CD4-positive, alpha-beta T cell treated with Interleukin-4 for 4 hours (primary cell): ENCODE data around the gene AVPI1.
"Not testable (repeated sequence)": the region's sequence is repeated elsewhere in the genome, so short reads cannot be mapped to it uniquely, and the experiment has no call there.

Experiments
- DNase-seq: peaks from one replicate; pipeline ENCODE4 v3.0.0-alpha.2; 2020

AVPI1 gene

DNA sequence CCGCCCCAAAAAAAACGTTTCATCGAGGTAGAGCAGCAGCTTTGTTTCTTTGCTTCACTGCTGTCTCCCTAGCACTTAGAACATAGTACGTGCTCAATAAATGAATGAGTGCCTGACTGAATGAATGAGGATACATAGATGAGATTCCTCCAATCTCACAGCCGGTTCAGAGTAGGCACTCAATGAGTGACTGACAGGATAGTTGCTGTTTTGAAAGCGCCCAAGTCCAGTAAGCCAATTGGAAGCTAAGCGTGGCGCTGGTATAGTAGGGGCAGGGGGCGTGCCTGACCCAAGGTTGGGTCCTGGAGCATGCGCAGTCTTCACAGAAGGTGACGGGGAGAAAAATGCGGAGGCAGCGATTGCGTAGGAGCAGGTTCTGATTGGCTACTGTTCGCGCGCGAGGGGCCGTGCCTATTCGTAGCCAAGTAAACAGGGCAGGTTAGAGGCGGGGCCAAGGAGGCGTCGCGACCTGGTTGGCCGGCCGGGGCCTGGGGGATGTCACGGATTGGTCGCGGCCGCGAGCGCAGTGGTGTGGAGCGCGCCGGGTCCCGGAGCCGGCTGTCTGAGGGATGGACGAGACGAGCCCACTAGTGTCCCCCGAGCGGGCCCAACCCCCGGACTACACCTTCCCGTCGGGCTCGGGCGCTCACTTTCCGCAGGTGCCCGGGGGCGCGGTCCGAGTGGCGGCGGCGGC, 46.7 kb downstream of the AVPI1 start, which contains the start of gene PI4K2A:
Gene PI4K2A, plus strand, starts transcription at position 498 of the 694 bp plus-strand sequence. Its CDS starts 72 bp downstream, at position 570.
- DNase-seq: peak; percentile 99

GRCh38 chr10:97639090-97639489, 48.0 kb downstream of the AVPI1 start:
- DNase-seq: not testable (repeated sequence)

DNA sequence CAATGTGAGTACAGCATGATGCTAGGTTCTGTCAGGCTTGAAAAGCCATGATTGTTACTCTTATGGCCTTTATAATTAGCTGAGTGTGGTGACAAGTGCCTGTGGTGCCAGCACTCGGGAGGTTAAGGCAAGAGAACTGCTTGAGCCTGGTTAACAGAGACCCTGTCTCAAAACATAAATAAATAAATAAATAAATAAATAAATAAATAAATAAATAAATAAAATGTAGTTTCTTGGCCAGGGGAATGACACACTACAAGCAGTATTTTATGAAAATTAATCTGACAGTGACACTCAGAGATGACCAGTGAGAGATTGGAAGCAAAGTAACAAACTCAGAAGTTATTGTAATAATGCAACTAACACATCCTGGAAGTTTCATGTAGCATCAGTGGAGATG, 51.5 kb downstream of the AVPI1 start:
- DNase-seq: no peak

- no peak for DNase-seq
Observed at GRCh38 chr10:97633921-97634320, 53.1 kb downstream of the AVPI1 start.

DNA sequence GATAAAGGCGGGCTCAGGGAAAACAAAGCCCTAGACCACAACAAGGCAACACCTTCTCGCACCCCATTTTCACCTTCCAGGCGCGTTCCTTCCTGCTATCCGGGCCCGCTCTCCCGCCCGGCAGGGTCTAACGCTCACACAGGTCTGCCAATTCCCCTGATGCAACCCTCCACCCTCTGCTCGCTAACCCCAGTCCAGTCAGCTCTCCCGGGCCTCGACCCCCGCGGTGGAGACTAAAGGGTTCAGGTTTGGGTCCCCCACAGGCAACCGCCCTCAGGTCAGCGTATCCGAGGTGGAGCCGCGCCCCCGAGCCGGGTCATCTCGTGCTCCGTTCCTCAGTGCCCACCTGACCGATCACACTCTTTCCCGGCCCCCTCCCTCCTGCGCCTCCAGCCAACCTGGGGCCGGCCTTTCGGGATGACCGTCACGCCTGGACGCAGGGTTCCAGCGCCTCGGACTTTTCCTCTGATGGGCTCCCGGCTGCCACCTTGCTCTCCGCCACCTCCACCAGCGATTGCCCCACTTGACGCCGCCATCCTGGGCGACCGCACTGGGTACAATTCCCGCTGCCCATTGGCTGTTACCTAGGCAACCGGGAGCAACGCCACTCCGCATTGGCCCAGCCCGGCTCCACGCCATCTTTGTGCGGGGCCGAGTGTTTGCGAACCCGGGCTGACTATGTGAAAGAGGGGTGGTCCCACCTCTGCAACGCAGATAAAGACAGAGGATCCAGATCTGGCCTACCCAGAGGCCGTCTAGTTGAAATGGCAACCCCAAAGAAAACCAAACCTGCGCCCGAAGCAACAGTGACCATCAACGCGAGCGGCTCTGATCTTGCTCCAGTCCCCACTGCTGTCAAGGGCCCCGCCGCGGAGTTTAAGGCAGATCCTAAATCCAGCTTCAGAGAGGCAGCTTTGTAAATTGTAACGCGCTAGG, 53.8 kb downstream of the AVPI1 start, which contains the start of gene MORN4:
Gene MORN4, minus strand, starts transcription at position 552 of the 936 bp plus-strand sequence. CDS start 13,847 bp downstream, outside the sequence.
- peak; percentile 93 for DNase-seq

DNA sequence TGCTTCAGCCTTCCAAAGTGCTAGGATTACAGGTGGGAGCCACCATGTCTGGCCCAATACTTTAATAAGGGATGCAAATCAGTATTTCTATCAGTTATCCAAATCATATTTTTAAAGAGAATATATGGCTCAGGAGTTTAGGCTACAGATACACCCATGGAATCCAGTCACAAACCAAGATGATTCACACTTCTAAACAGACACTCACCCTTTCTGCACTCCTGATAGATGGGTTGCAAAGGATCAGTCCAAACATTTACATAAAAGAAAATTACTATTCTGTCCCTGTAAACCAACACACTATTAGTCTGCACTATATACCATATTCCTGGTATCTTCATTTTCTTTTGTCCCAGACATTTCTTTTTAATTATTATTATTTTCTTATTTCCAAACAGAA, 55.9 kb downstream of the AVPI1 start:
- DNase-seq: no peak

DNA sequence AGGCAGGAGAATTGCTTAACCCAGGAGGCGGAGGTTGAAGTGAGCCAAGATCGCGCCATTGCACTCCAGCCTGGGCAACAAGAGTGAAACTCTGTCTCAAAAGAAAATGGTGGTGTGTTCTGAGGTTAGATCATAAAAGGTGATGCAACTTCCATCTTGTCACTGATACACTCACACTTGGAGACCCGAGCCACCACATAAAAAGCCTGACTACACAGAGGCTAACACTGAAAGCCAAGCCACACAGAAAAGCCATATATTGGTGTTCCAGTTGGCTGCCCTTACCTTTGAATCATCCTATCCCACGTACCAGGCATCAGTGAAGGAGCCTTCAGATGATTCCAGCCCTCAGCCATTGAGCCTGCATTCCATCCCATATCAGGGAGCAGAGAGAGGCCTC, 57.8 kb downstream of the AVPI1 start:
- no peak for DNase-seq

- no peak for DNase-seq
Observed at GRCh38 chr10:97628228-97628627, 58.8 kb downstream of the AVPI1 start.

- no peak for DNase-seq
Observed at GRCh38 chr10:97627731-97628130, 59.3 kb downstream of the AVPI1 start.
